Mesenchymal stem cell (in vitro differentiated cells and primary cell): ENCODE results near the gene SLC25A19. TPM values are rescaled to one million over a fixed set of nuclear protein-coding genes. Genes with fewer than 3 reads are reported as not detected.

Experiments used
- DNase-seq: peaks from one replicate; pipeline ENCODE4 v3.0.0-alpha.2; 2013
- H2AFZ ChIP-seq: one replicate; pipeline ENCODE4 v1.6.1; 2013; ENCODE audit warnings: low read depth, mild to moderate bottlenecking, control low read depth, inconsistent platforms, low read length, moderate library complexity
- H2AK5ac ChIP-seq: 2 replicates; pipeline ENCODE4 v1.6.1; 2013; ENCODE audit warnings: low read length, moderate library complexity, mild to moderate bottlenecking, inconsistent platforms; ENCODE audit not compliant: severe bottlenecking
- H2BK120ac ChIP-seq: one replicate; pipeline ENCODE4 v1.6.1; 2013; ENCODE audit warnings: low read depth, mild to moderate bottlenecking, inconsistent platforms, low read length, moderate library complexity
- H2BK12ac ChIP-seq, 2 experiments: one replicate each; pipeline ENCODE4 v1.6.1; 2013; ENCODE audit warnings: inconsistent platforms in 2 of 2, low read length in 2 of 2, mild to moderate bottlenecking in 2 of 2, moderate library complexity in 2 of 2, control low read depth in 1 of 2
- H2BK15ac ChIP-seq: one replicate; pipeline ENCODE4 v1.6.1; 2013; ENCODE audit warnings: mild to moderate bottlenecking, low read depth, inconsistent platforms; ENCODE audit not compliant: poor library complexity, severe bottlenecking
- H2BK5ac ChIP-seq: 2 replicates; pipeline ENCODE4 v1.6.1; 2013; ENCODE audit warnings: low read depth, mild to moderate bottlenecking, low read length, control low read depth, inconsistent platforms; ENCODE audit not compliant: poor library complexity, severe bottlenecking
- H3K14ac ChIP-seq, 2 experiments: one replicate each; pipeline ENCODE4 v1.6.1; 2013; ENCODE audit warnings: inconsistent platforms in 2 of 2, low read length in 2 of 2, control low read depth in 1 of 2, mild to moderate bottlenecking in 1 of 2, moderate library complexity in 1 of 2
- H3K18ac ChIP-seq, 2 experiments: one replicate each; pipeline ENCODE4 v1.6.1; 2013; ENCODE audit warnings: inconsistent platforms in 2 of 2, low read length in 2 of 2, control low read depth in 1 of 2, low read depth in 1 of 2, mild to moderate bottlenecking in 1 of 2
- H3K23ac ChIP-seq, 2 experiments: one replicate each; pipeline ENCODE4 v1.6.1; 2013; ENCODE audit warnings: inconsistent platforms in 2 of 2, low read length in 2 of 2, mild to moderate bottlenecking in 2 of 2, moderate library complexity in 2 of 2, control low read depth in 1 of 2
- H3K27ac ChIP-seq: 2 replicates; pipeline ENCODE4 v1.5.1; 2013; ENCODE audit warnings: mild to moderate bottlenecking, moderate library complexity, low read length, control low read depth, inconsistent platforms; ENCODE audit not compliant: poor library complexity, severe bottlenecking
- H3K27me3 ChIP-seq, 2 experiments: 2 replicates each; pipeline versions ENCODE4 v1.6.1 to v1.7.0; 2013; ENCODE audit warnings: low read length in 2 of 2, mild to moderate bottlenecking in 2 of 2, moderate library complexity in 2 of 2, control low read depth in 1 of 2, inconsistent platforms in 1 of 2; ENCODE audit not compliant: control insufficient read depth in 1 of 2, insufficient read depth in 1 of 2
- H3K36me3 ChIP-seq, 2 experiments: 2 replicates each; pipeline versions ENCODE4 v1.6.1 to v1.7.0; 2013; ENCODE audit warnings: low read length in 2 of 2, control low read depth in 1 of 2, inconsistent platforms in 1 of 2, low read depth in 1 of 2, mild to moderate bottlenecking in 1 of 2; ENCODE audit not compliant: insufficient read depth in 2 of 2, control insufficient read depth in 1 of 2
- H3K4ac ChIP-seq, 2 experiments: one replicate each; pipeline ENCODE4 v1.6.1; 2013; ENCODE audit warnings: inconsistent platforms in 2 of 2, low read length in 2 of 2, mild to moderate bottlenecking in 2 of 2, moderate library complexity in 2 of 2, control low read depth in 1 of 2, low read depth in 1 of 2
- H3K4me1 ChIP-seq: 2 replicates; pipeline ENCODE4 v1.6.1; 2013; ENCODE audit warnings: low read depth, low read length, control low read depth; ENCODE audit not compliant: control insufficient read depth, insufficient read depth
- H3K4me2 ChIP-seq: 2 replicates; pipeline ENCODE4 v1.6.1; 2013; ENCODE audit warnings: low read length, mild to moderate bottlenecking, inconsistent platforms; ENCODE audit not compliant: poor library complexity, severe bottlenecking
- H3K4me3 ChIP-seq, 2 experiments: 2 replicates each; pipeline versions ENCODE4 v1.5.1 to v1.7.0; 2013; ENCODE audit warnings: low read length in 2 of 2, mild to moderate bottlenecking in 2 of 2, control low read depth in 1 of 2, low read depth in 1 of 2; ENCODE audit not compliant: insufficient read depth in 1 of 2
- H3K79me1 ChIP-seq: replicated peaks from 2 replicates; pipeline ENCODE4 v1.6.1; 2013; ENCODE audit warnings: mild to moderate bottlenecking, control low read depth, low read length, inconsistent platforms; ENCODE audit not compliant: poor library complexity, severe bottlenecking
- H3K9ac ChIP-seq: 2 replicates; pipeline ENCODE4 v1.7.0; 2013; ENCODE audit warnings: mild to moderate bottlenecking, low read length, moderate library complexity
- H3K9me3 ChIP-seq: 2 replicates; pipeline ENCODE4 v1.7.0; 2013; ENCODE audit warnings: mild to moderate bottlenecking, low read length; ENCODE audit not compliant: control insufficient read depth
- H4K8ac ChIP-seq: one replicate; pipeline ENCODE4 v1.6.1; 2013; ENCODE audit warnings: inconsistent platforms, mild to moderate bottlenecking, low read length, moderate library complexity
- H4K91ac ChIP-seq: one replicate; pipeline ENCODE4 v1.6.1; 2013; ENCODE audit warnings: mild to moderate bottlenecking, low read length, inconsistent platforms
- WGBS: methylation state at CpG from one replicate; pipeline ENCODE4 v1.1.7; 2013; ENCODE audit warnings: mixed read lengths; 5-methylcytosine and 5-hydroxymethylcytosine counted together
- polyA plus RNA-seq, 2 experiments: library from polyadenylated mRNA; stranded (reverse); fragments of 200-250 nt; gene quantifications; one replicate each; pipeline ENCODE4 v1.2.3, GENCODE V29; 2013

Gene SLC25A19
- polyA plus RNA-seq (2013, experiment 1 of 2), result 5.0 TPM
- 4.5 TPM for polyA plus RNA-seq (2013, experiment 2 of 2)

- Histone ChIP-seq H3K27me3 (no peaks in the 10 kb centered on the region), H2BK12ac (peak within 1 kb of the TSS in 1 of 2 experiments; percentile 32), H2AK5ac (no peak within 1 kb of the TSS), H3K4me2 (peak within 1 kb of the TSS; percentile 95), H3K9me3 (no peaks in the 10 kb centered on the region), H4K91ac (peak within 1 kb of the TSS; percentile 43), H3K4me3 (peak within 1 kb of the TSS; percentile 79 to 99), H2BK120ac (peak within 1 kb of the TSS; percentile 52), H2BK15ac (peak within 1 kb of the TSS; percentile 30), H2BK5ac (no peak within 1 kb of the TSS), H2AFZ (peak within 1 kb of the TSS; percentile 75), H3K79me1 (peaks cover 3% of the 10 kb centered on the region), H3K23ac (no peak within 1 kb of the TSS), H3K27ac (peak within 1 kb of the TSS; percentile 68), H3K14ac (peak within 1 kb of the TSS in 1 of 2 experiments; percentile 78), H3K4me1 (peaks cover 3% of the 10 kb centered on the region), H4K8ac (peak within 1 kb of the TSS; percentile 97), H3K36me3 (peaks cover 9 to 12% of the 10 kb centered on the region in 2 experiments), H3K18ac (peak within 1 kb of the TSS; percentile 85 to 88), H3K4ac (peak within 1 kb of the TSS; percentile 79 to 80), H3K9ac (peak within 1 kb of the TSS; percentile 99)
- 1% methylated on average over 57 of the region's 65 CpGs for WGBS
- peak; percentile 99 for DNase-seq
Observed at GRCh38 chr17:75289115-75289831, at the start of gene SLC25A19. TSS of gene SLC25A19 (minus strand) at chr17:75289433. CDS start at chr17:75286764, 2,669 bp downstream.

- no peak overlapping the region for H4K8ac ChIP-seq
- H3K27me3 ChIP-seq, result no peaks in the 10 kb centered on the region
- peak overlapping the region; percentile 34 for H3K9ac ChIP-seq
- H3K4me3 ChIP-seq, result peak overlapping the region in 1 of 2 experiments; percentile 6
- peak; percentile 70 for DNase-seq
- H3K27ac ChIP-seq, result no peak overlapping the region
- H3K14ac ChIP-seq, result no peak overlapping the region
- no peak overlapping the region for H3K18ac ChIP-seq
- no peak overlapping the region for H2BK120ac ChIP-seq
- no peak overlapping the region for H2AK5ac ChIP-seq
- no peak overlapping the region for H3K23ac ChIP-seq
- H3K4me2 ChIP-seq, result peak overlapping the region; percentile 6
- H3K4me1 ChIP-seq, result no peaks in the 10 kb centered on the region
- no peak overlapping the region for H2BK12ac ChIP-seq
- no peak overlapping the region for H2BK5ac ChIP-seq
- H4K91ac ChIP-seq, result no peak overlapping the region
- peaks cover 31% of the 10 kb centered on the region for H3K79me1 ChIP-seq
- no peak overlapping the region for H3K4ac ChIP-seq
- WGBS, result 62% methylated on average over 6 of the region's 6 CpGs
- H3K36me3 ChIP-seq, result no peaks in the 10 kb centered on the region
- H2AFZ ChIP-seq, result no peak overlapping the region
- no peaks in the 10 kb centered on the region for H3K9me3 ChIP-seq
- no peak overlapping the region for H2BK15ac ChIP-seq
Observed at GRCh38 chr17:75338335-75338734, 49.1 kb upstream of the SLC25A19 start.

GRCh38 chr17:75335315-75335714 lies 46.1 kb upstream of the SLC25A19 start:
- H4K8ac ChIP-seq, result no peak overlapping the region
- H2BK15ac ChIP-seq, result no peak overlapping the region
- H2BK5ac ChIP-seq, result no peak overlapping the region
- no peak overlapping the region for H2BK120ac ChIP-seq
- H3K4me1 ChIP-seq, result no peaks in the 10 kb centered on the region
- H3K14ac ChIP-seq, result no peak overlapping the region
- no peak overlapping the region for H3K9ac ChIP-seq
- H3K79me1 ChIP-seq, result peaks cover 29% of the 10 kb centered on the region
- peaks cover 9 to 21% of the 10 kb centered on the region in 2 experiments for H3K36me3 ChIP-seq
- no peak overlapping the region for H3K4me2 ChIP-seq
- no peak overlapping the region for H3K23ac ChIP-seq
- H4K91ac ChIP-seq, result no peak overlapping the region
- no peak for DNase-seq
- H3K9me3 ChIP-seq, result no peaks in the 10 kb centered on the region
- no peak overlapping the region for H2BK12ac ChIP-seq
- H2AFZ ChIP-seq, result no peak overlapping the region
- H3K4me3 ChIP-seq, result no peak overlapping the region
- H2AK5ac ChIP-seq, result no peak overlapping the region
- no peaks in the 10 kb centered on the region for H3K27me3 ChIP-seq
- H3K18ac ChIP-seq, result no peak overlapping the region
- no peak overlapping the region for H3K4ac ChIP-seq
- no peak overlapping the region for H3K27ac ChIP-seq
- WGBS, result 90% methylated on average over 3 of the region's 3 CpGs

GRCh38 chr17:75334723-75335122 lies 45.5 kb upstream of the SLC25A19 start:
- H3K23ac ChIP-seq, result no peak overlapping the region
- DNase-seq, result no peak
- H2BK12ac ChIP-seq, result no peak overlapping the region
- 100% methylated on average over 3 of the region's 3 CpGs for WGBS
- no peak overlapping the region for H2AFZ ChIP-seq
- H3K18ac ChIP-seq, result no peak overlapping the region
- H3K27ac ChIP-seq, result no peak overlapping the region
- no peak overlapping the region for H2BK120ac ChIP-seq
- no peak overlapping the region for H4K91ac ChIP-seq
- H3K4me3 ChIP-seq, result no peak overlapping the region
- H2BK15ac ChIP-seq, result no peak overlapping the region
- peaks cover 12 to 24% of the 10 kb centered on the region in 2 experiments for H3K36me3 ChIP-seq
- no peak overlapping the region for H3K14ac ChIP-seq
- H3K4ac ChIP-seq, result no peak overlapping the region
- H2BK5ac ChIP-seq, result no peak overlapping the region
- H3K9me3 ChIP-seq, result no peaks in the 10 kb centered on the region
- H3K27me3 ChIP-seq, result no peaks in the 10 kb centered on the region
- no peak overlapping the region for H4K8ac ChIP-seq
- H3K79me1 ChIP-seq, result peaks cover 31% of the 10 kb centered on the region
- H3K9ac ChIP-seq, result no peak overlapping the region
- no peak overlapping the region for H3K4me2 ChIP-seq
- no peaks in the 10 kb centered on the region for H3K4me1 ChIP-seq
- H2AK5ac ChIP-seq, result no peak overlapping the region
